GM12892 (cell line): ENCODE results near the gene ALG3.

Source experiments
- POLR2A ChIP-seq: IDR thresholded peaks from 2 replicates; pipeline ENCODE4 v1.6.1; 2011; ENCODE audit warnings: low read depth, low read length, control low read depth
- POLR2AphosphoS5 ChIP-seq: IDR thresholded peaks from 2 replicates; pipeline ENCODE4 v1.6.1; 2011; ENCODE audit warnings: low read depth, low read length, control low read depth
- TAF1 ChIP-seq: IDR thresholded peaks from 2 replicates; pipeline ENCODE4 v1.6.1; 2011; ENCODE audit warnings: low read depth, mild to moderate bottlenecking, control low read depth, low read length, borderline replicate concordance

DNA sequence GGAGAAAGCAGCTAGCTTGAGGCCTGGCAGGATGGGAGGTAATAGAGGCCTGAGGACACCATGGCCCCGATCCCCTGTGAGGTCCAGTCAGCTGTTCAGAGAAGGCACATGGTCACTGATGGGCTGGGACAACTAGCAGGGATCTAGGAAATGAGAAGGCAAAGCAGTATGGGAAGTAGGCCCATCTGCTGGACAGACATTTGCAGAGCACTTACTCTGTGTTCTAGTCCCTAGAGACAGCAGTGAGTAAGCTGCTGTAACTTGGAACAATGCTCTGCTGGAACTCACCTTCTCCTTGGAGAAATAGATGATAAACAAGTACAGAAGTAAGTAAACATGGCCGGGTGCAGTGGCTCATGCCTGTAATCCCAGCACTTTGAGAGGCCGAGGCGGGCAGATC lies 34.2 kb upstream of the ALG3 start:
- no peak for TF ChIP-seq POLR2A
- no peak for TF ChIP-seq POLR2AphosphoS5
- no peak for TF ChIP-seq TAF1
